Globus pallidus (tissue), 1 donor: ENCODE results near the gene CEMIP.

ENCODE experiments used
- DNase-seq: peaks from one replicate; pipeline ENCODE4 v3.0.0-alpha.2; 2015; ENCODE audit warnings: low spot score

The CEMIP gene

GRCh38 chr15:80849308-80849707, 70.1 kb downstream of the CEMIP start:
- no peak for DNase-seq

GRCh38 chr15:80850941-80851451, 71.8 kb downstream of the CEMIP start:
- DNase-seq = no peak

GRCh38 chr15:80852676-80853075, 73.5 kb downstream of the CEMIP start:
- DNase-seq = no peak

GRCh38 chr15:80854104-80854503, 74.9 kb downstream of the CEMIP start:
- peak; percentile 52 for DNase-seq

GRCh38 chr15:80855206-80855605, 76.0 kb downstream of the CEMIP start:
- no peak for DNase-seq

GRCh38 chr15:80856400-80856799, 77.2 kb downstream of the CEMIP start:
- no peak for DNase-seq

GRCh38 chr15:80856809-80857377, 77.7 kb downstream of the CEMIP start:
- DNase-seq = no peak

GRCh38 chr15:80861731-80862170, 82.6 kb downstream of the CEMIP start:
- DNase-seq = peak; percentile 46

GRCh38 chr15:80864666-80865065, 85.5 kb downstream of the CEMIP start:
- no peak for DNase-seq

- no peak for DNase-seq
Measured at GRCh38 chr15:80866936-80867335, 87.8 kb downstream of the CEMIP start.

- no peak for DNase-seq
Measured at GRCh38 chr15:80870366-80870765, 91.2 kb downstream of the CEMIP start.

GRCh38 chr15:80870893-80871292, 91.7 kb downstream of the CEMIP start:
- DNase-seq = no peak

- no peak for DNase-seq
Measured at GRCh38 chr15:80871858-80872257, 92.7 kb downstream of the CEMIP start.

GRCh38 chr15:80873366-80873952, 94.3 kb downstream of the CEMIP start:
- DNase-seq = no peak

GRCh38 chr15:80875568-80876347, 96.6 kb downstream of the CEMIP start:
- peak; percentile 70 for DNase-seq

GRCh38 chr15:80876348-80876674, 97.1 kb downstream of the CEMIP start:
- DNase-seq = no peak

GRCh38 chr15:80878242-80878866, 99.2 kb downstream of the CEMIP start:
- DNase-seq = no peak

- no peak for DNase-seq
Measured at GRCh38 chr15:80878867-80879250, 99.7 kb downstream of the CEMIP start.

GRCh38 chr15:80880086-80880485, 100.9 kb downstream of the CEMIP start:
- DNase-seq = no peak

GRCh38 chr15:80883641-80884040, 104.5 kb downstream of the CEMIP start:
- DNase-seq = no peak

GRCh38 chr15:80885016-80885579, 105.9 kb downstream of the CEMIP start:
- DNase-seq = no peak

- DNase-seq = no peak
Measured at GRCh38 chr15:80887148-80887547, 108.0 kb downstream of the CEMIP start.

GRCh38 chr15:80888846-80889245, 109.7 kb downstream of the CEMIP start:
- DNase-seq = no peak
